Neutrophil (primary cell): ENCODE data around the gene FAM234B.
"Not testable (repeated sequence)": the region's sequence is repeated elsewhere in the genome, so short reads cannot be mapped to it uniquely, and the experiment has no call there.

ENCODE experiments used
- H3K27ac ChIP-seq: fragments of 200-600 bp; sonication (generic); 2 replicates; pipeline ENCODE4 v1.5.1; 2016; ENCODE audit warnings: mild to moderate bottlenecking, moderate library complexity
- H3K27me3 ChIP-seq: fragments of 200-600 bp; sonication (generic); 2 replicates; pipeline ENCODE4 v1.6.0; 2016; ENCODE audit warnings: mild to moderate bottlenecking
- H3K36me3 ChIP-seq: fragments of 200-600 bp; sonication (generic); 2 replicates; pipeline ENCODE4 v1.5.1; 2017
- H3K4me1 ChIP-seq, 2 experiments: fragments of 200-600 bp in 1 of 2; sonication (generic) in 1 of 2; 1 replicate in 1 of 2; 2 replicates in 1 of 2; pipeline versions ENCODE4 v1.5.1 to v1.6.1; 2013 to 2016; ENCODE audit warnings: low read depth in 1 of 2, low read length in 1 of 2, mild to moderate bottlenecking in 1 of 2, moderate library complexity in 1 of 2; ENCODE audit not compliant: control insufficient read depth in 1 of 2, insufficient read depth in 1 of 2
- H3K4me3 ChIP-seq, 2 experiments: fragments of 200-600 bp in 1 of 2; sonication (generic) in 1 of 2; 1 replicate in 1 of 2; 2 replicates in 1 of 2; pipeline ENCODE4 v1.5.1; 2013 to 2016; ENCODE audit warnings: low read depth in 1 of 2, low read length in 1 of 2, mild to moderate bottlenecking in 1 of 2, moderate library complexity in 1 of 2
- H3K9me3 ChIP-seq: fragments of 200-600 bp; sonication (generic); 2 replicates; pipeline ENCODE4 v1.5.1; 2016
- CTCF ChIP-seq: fragments of 200-600 bp; sonication (generic); IDR thresholded peaks from 2 replicates; pipeline ENCODE4 v1.5.1; 2016; ENCODE audit warnings: antibody characterized with exemption

Gene FAM234B

DNA sequence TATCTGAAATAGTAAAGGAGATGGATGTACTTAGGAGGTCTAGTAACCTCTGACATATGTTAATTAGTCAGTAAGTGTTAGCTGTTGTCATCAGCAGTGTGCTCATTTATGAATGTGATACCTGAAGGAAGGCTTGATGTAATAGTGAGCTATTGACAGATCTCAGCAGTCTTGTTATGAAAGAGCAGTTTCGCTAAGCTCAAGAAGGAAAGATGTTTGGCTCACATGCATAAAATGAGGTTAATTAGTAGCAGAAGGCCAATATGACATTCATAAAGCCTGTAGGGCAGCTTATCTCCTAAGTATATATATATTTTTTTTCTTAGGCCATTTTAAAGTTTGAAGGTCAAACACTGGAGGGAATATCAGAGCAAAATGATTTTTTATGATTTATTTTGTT lies 2.8 kb downstream of the FAM234B start:
- no peaks in the 10 kb centered on the region for H3K9me3 ChIP-seq
- H3K36me3 ChIP-seq: no peaks in the 10 kb centered on the region
- TF ChIP-seq CTCF: no peak
- no peak overlapping the region for H3K4me3 ChIP-seq
- no peak overlapping the region for H3K27ac ChIP-seq
- peaks cover 19% of the 10 kb centered on the region for H3K27me3 ChIP-seq
- H3K4me1 ChIP-seq: peaks cover 5 to 10% of the 10 kb centered on the region in 2 experiments

DNA sequence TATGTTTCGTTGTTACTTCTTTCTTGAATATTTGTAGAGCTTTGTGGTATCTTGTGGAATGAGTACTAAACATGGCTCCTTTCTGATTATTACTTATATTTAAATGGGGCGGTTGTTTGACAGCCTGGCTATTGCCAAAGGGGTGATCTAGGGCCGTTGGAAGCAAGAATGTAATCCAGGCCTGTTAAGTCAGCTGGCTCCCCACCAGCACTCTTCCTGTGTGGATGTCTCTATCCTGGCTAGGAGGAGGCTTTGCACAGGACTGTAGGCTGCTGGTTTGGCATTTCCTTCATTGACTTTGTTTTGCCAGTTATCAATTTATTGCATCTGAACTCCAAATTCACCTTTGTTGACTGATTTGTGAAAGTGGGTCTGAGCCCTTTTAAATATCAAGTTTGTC lies 5.6 kb downstream of the FAM234B start:
- peaks cover 6% of the 10 kb centered on the region for H3K27me3 ChIP-seq
- H3K4me3 ChIP-seq: no peak overlapping the region
- peaks cover 9% of the 10 kb centered on the region for H3K9me3 ChIP-seq
- TF ChIP-seq CTCF: no peak
- H3K4me1 ChIP-seq: peaks cover 0 to 2% of the 10 kb centered on the region in 2 experiments
- H3K27ac ChIP-seq: no peak overlapping the region
- no peaks in the 10 kb centered on the region for H3K36me3 ChIP-seq

DNA sequence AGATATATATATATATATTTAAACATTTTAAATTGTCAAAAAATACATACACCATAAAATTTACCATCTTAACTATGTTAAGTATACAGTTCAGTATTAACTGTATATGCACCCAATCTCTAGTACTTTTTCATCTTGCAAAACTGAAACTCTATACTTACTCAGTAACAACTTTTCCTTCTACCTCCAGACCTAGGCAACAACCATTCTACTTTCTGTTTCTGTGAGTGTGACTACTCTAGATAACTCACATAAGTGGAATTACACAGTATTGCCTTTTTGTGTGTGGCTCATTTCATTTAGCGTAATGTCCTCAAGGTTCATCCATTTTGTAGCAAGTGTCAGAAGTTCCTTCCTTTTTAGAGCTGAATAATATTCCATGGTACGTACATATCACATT lies 8.2 kb downstream of the FAM234B start:
- Histone ChIP-seq H3K9me3 (peaks cover 9% of the 10 kb centered on the region), H3K27ac (no peak overlapping the region), H3K4me3 (no peak overlapping the region), H3K36me3 (no peaks in the 10 kb centered on the region), H3K27me3 (no peaks in the 10 kb centered on the region), H3K4me1 (no peaks in the 10 kb centered on the region)
- TF ChIP-seq CTCF: no peak

DNA sequence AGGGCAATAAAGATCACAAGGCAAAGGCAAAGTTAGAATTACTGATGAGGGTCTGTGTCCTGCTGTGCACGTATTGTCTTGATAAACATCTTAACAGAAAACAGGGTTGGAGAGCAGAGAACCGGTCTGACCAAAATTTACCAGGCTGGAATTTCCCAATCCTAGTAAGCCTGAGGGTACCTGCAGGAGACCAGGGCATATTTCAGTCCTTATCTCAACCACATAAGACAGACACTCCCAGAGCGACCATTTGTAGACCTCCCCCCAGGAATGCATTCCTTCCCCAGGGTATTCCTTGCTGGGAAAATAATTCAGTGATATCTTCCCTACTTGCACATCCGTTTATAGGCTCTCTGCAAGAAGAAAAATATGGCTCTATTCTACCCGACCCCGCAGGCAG lies 9.4 kb downstream of the FAM234B start:
- H3K27ac ChIP-seq, H3K9me3 ChIP-seq, H3K27me3 ChIP-seq, H3K4me3 ChIP-seq, H3K4me1 ChIP-seq, H3K36me3 ChIP-seq: not testable (repeated sequence)

GRCh38 chr12:13060581-13060980 lies 16.4 kb downstream of the FAM234B start:
- no peak for TF ChIP-seq CTCF
- no peaks in the 10 kb centered on the region for H3K27me3 ChIP-seq
- no peak overlapping the region for H3K27ac ChIP-seq
- no peaks in the 10 kb centered on the region for H3K36me3 ChIP-seq
- no peak overlapping the region for H3K4me3 ChIP-seq
- no peaks in the 10 kb centered on the region for H3K4me1 ChIP-seq
- H3K9me3 ChIP-seq: no peaks in the 10 kb centered on the region

DNA sequence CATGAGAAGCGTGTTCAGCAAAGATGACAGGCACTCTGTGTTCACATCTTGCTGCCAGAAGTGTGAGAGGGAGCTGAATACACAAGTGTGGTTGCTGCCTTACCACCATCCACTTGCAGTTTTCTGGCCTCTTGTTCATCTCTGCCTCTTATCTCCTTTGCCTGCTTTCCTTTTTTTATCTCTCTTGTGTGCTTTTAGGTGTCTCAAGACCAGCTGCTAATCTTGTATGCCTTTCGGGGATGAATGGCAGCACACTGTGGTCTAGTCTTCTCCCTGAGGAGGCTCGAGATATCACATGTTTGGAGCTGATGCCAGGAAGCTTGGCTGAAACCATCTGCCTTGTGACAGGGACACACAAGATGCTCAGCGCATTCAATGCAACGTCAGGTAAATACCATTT lies 17.2 kb downstream of the FAM234B start:
- Histone ChIP-seq H3K36me3 (no peaks in the 10 kb centered on the region), H3K4me3 (no peak overlapping the region), H3K27ac (no peak overlapping the region), H3K9me3 (no peaks in the 10 kb centered on the region), H3K4me1 (no peaks in the 10 kb centered on the region), H3K27me3 (no peaks in the 10 kb centered on the region)
- no peak for TF ChIP-seq CTCF
